ENCODE data around the gene TCERG1L.

Gene TCERG1L

GRCh38 chr10:131269776-131270460 lies 41.6 kb downstream of the TCERG1L start:
- no peak for DNase-seq

GRCh38 chr10:131267814-131268095 lies 43.8 kb downstream of the TCERG1L start:
- DNase-seq: no peak

- no peak for DNase-seq
Measured at GRCh38 chr10:131266936-131267813, 44.3 kb downstream of the TCERG1L start.

GRCh38 chr10:131264110-131264788 lies 47.3 kb downstream of the TCERG1L start:
- DNase-seq: no peak

GRCh38 chr10:131261890-131262475 lies 49.5 kb downstream of the TCERG1L start:
- no peak for DNase-seq

- no peak for DNase-seq
Measured at GRCh38 chr10:131260452-131261211, 50.9 kb downstream of the TCERG1L start.

- no peak for DNase-seq
Measured at GRCh38 chr10:131260031-131260430, 51.5 kb downstream of the TCERG1L start.

GRCh38 chr10:131259535-131259934 lies 52.0 kb downstream of the TCERG1L start:
- DNase-seq: no peak

- DNase-seq: no peak
Measured at GRCh38 chr10:131258256-131258655, 53.3 kb downstream of the TCERG1L start.

- DNase-seq: no peak
Measured at GRCh38 chr10:131257027-131257426, 54.5 kb downstream of the TCERG1L start.

- DNase-seq: no peak
Measured at GRCh38 chr10:131254859-131255252, 56.7 kb downstream of the TCERG1L start.

GRCh38 chr10:131253931-131254858 lies 57.3 kb downstream of the TCERG1L start:
- DNase-seq: no peak

GRCh38 chr10:131252567-131253276 lies 58.8 kb downstream of the TCERG1L start:
- no peak for DNase-seq

- no peak for DNase-seq
Measured at GRCh38 chr10:131251146-131251541, 60.4 kb downstream of the TCERG1L start.

- no peak for DNase-seq
Measured at GRCh38 chr10:131250454-131251145, 60.9 kb downstream of the TCERG1L start.

GRCh38 chr10:131249955-131250344 lies 61.6 kb downstream of the TCERG1L start:
- no peak for DNase-seq

- DNase-seq: no peak
Measured at GRCh38 chr10:131249238-131249954, 62.1 kb downstream of the TCERG1L start.

- DNase-seq: no peak
Measured at GRCh38 chr10:131248376-131249165, 63.0 kb downstream of the TCERG1L start.

- DNase-seq: no peak
Measured at GRCh38 chr10:131247873-131248272, 63.6 kb downstream of the TCERG1L start.

Measured in fibroblast of skin of right biceps (primary cell).